ENCODE results near the gene ARHGAP8. TPM values are rescaled to one million over a fixed set of nuclear protein-coding genes. Genes with fewer than 3 reads are reported as not detected.

Gene ARHGAP8
- total and polyA plus RNA-seq, 2 experiments from 2014 or later: 24.0 to 50.4 TPM

DNA sequence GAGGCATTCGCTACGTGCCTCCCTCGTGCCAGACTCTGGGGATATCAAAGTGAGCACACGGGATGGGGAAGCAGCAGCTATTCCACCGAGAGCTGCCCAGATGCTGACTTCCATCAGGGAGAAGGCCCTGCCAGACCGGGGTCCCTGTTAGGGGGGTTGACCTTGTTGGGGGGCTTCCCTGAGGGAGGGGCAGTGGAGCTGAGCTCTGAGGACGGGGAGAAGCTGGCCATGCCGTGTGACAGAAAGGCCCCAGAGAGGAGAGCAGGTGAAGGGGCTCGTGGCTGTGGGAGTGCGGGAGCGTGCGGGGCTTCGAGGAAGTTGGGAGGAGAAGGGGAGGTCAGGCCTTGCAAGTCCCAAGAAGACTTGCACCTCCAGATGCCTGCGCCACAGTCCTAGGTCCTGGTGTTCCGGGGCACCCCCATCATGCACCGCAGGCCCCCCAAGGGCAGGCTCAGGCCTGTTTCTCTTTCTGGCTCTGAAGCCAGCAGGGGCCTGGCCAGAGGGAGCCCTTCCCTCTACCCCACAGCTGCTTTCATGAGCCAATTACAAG is 94.4 kb downstream of the ARHGAP8 start:
- no peaks in the 10 kb centered on the region for H3K9me2 ChIP-seq (replicated peaks; ENCODE audit: insufficient read depth)
- no peaks in the 10 kb centered on the region for H3K9me3 ChIP-seq (ENCODE audit: low read depth)
- no peak overlapping the region for H2AFZ ChIP-seq
- 91% methylated on average over 11 of the region's 16 CpGs for WGBS (ENCODE audit: low lambda C conversion rate, missing lambda C conversion rate)
- H3K27me3 ChIP-seq: no peaks in the 10 kb centered on the region
- TF ChIP-seq EZH2 (IDR thresholded peaks at IDR 0.05; ENCODE audit: borderline replicate concordance) (no peak), EZH2phosphoT487 (IDR thresholded peaks at IDR 0.05; ENCODE audit: low read depth, severe bottlenecking, unreplicated experiment) (no peak)
- TF ChIP-seq, protein P1, sequence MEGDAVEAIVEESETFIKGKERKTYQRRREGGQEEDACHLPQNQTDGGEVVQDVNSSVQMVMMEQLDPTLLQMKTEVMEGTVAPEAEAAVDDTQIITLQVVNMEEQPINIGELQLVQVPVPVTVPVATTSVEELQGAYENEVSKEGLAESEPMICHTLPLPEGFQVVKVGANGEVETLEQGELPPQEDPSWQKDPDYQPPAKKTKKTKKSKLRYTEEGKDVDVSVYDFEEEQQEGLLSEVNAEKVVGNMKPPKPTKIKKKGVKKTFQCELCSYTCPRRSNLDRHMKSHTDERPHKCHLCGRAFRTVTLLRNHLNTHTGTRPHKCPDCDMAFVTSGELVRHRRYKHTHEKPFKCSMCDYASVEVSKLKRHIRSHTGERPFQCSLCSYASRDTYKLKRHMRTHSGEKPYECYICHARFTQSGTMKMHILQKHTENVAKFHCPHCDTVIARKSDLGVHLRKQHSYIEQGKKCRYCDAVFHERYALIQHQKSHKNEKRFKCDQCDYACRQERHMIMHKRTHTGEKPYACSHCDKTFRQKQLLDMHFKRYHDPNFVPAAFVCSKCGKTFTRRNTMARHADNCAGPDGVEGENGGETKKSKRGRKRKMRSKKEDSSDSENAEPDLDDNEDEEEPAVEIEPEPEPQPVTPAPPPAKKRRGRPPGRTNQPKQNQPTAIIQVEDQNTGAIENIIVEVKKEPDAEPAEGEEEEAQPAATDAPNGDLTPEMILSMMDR (IDR thresholded peaks at IDR 0.05; ENCODE audit: poor library complexity): no peak
- no peaks in the 10 kb centered on the region for H3K79me2 ChIP-seq
- no peak for DNase-seq (ENCODE audit: low spot score)
- H3K4me1 ChIP-seq (ENCODE audit: insufficient read depth): no peaks in the 10 kb centered on the region
- H3K27ac ChIP-seq: no peak overlapping the region
- H3K4me2 ChIP-seq: no peak overlapping the region
- no peak overlapping the region for H3K4me3 ChIP-seq
- no peaks in the 10 kb centered on the region for H4K20me1 ChIP-seq (ENCODE audit: insufficient read depth, poor library complexity, severe bottlenecking)
- H3K36me3 ChIP-seq (replicated peaks; ENCODE audit: insufficient read depth, low read depth): no peaks in the 10 kb centered on the region

DNA sequence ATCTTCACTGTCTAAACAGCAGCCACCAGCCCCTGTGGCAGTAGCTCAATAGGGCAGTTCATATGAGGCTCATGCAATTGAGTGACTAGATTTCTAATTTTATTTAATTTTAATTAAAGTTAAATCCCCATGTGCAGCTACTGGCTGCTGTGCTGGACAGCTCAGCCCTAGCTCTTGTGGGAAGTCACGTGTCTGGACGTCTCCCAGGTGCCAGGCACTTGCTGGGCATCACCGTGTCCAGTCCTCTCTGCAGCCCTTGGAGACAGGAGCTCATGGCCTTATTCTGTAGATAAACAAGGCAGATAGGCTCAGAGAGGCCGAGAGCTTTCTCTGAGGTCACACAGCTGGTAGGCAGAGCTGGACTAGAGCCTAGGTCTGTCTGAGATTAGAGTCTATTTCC is 95.0 kb downstream of the ARHGAP8 start:
- H3K9me2 ChIP-seq (replicated peaks; ENCODE audit: insufficient read depth): no peaks in the 10 kb centered on the region
- no peaks in the 10 kb centered on the region for H3K9me3 ChIP-seq (ENCODE audit: low read depth)
- no peaks in the 10 kb centered on the region for H3K79me2 ChIP-seq
- H2AFZ ChIP-seq: no peak overlapping the region
- no peak overlapping the region for H3K27ac ChIP-seq
- H3K4me2 ChIP-seq: no peak overlapping the region
- WGBS (ENCODE audit: low lambda C conversion rate, missing lambda C conversion rate): 90% methylated on average over 4 of the region's 4 CpGs
- H4K20me1 ChIP-seq (ENCODE audit: insufficient read depth, poor library complexity, severe bottlenecking): no peaks in the 10 kb centered on the region
- TF ChIP-seq EZH2 (IDR thresholded peaks at IDR 0.05; ENCODE audit: borderline replicate concordance): no peak
- TF ChIP-seq, protein P1 (IDR thresholded peaks at IDR 0.05; ENCODE audit: poor library complexity): no peak
- no peak for TF ChIP-seq EZH2phosphoT487 (IDR thresholded peaks at IDR 0.05; ENCODE audit: low read depth, severe bottlenecking, unreplicated experiment)
- H3K4me1 ChIP-seq (ENCODE audit: insufficient read depth): no peaks in the 10 kb centered on the region
- H3K27me3 ChIP-seq: no peaks in the 10 kb centered on the region
- no peak overlapping the region for H3K4me3 ChIP-seq
- no peak for DNase-seq (ENCODE audit: low spot score)
- no peaks in the 10 kb centered on the region for H3K36me3 ChIP-seq (replicated peaks; ENCODE audit: insufficient read depth, low read depth)

DNA sequence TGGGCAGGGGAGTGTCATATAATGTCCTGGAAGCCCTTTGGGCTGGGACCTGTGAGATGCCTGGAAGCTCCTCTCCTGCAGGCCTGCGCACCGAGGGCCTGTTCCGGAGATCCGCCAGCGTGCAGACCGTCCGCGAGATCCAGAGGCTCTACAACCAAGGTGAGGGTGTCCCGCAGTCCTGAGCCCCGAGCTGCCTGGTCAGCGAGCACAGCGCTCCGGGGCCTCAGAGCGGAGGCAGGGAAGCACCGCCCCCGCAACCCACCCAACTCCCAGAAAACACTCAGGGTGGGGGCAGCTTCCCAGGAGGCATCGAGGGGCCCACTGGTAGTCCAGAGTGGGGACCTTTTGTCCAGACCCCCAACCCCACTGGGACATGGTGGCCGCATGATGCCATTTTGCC is 95.5 kb downstream of the ARHGAP8 start:
- TF ChIP-seq, protein P1 (IDR thresholded peaks at IDR 0.05; ENCODE audit: poor library complexity): no peak
- TF ChIP-seq EZH2 (IDR thresholded peaks at IDR 0.05; ENCODE audit: borderline replicate concordance) (no peak), EZH2phosphoT487 (IDR thresholded peaks at IDR 0.05; ENCODE audit: low read depth, severe bottlenecking, unreplicated experiment) (no peak)
- no peaks in the 10 kb centered on the region for H3K36me3 ChIP-seq (replicated peaks; ENCODE audit: insufficient read depth, low read depth)
- no peaks in the 10 kb centered on the region for H3K9me2 ChIP-seq (replicated peaks; ENCODE audit: insufficient read depth)

More for the DNA sequence above, 95.5 kb downstream of the ARHGAP8 start:
- H3K4me1 ChIP-seq (ENCODE audit: insufficient read depth): no peaks in the 10 kb centered on the region
- H3K27me3 ChIP-seq: no peaks in the 10 kb centered on the region
- H3K79me2 ChIP-seq: no peaks in the 10 kb centered on the region
- H2AFZ ChIP-seq: no peak overlapping the region
- WGBS (ENCODE audit: low lambda C conversion rate, missing lambda C conversion rate): 92% methylated on average over 18 of the region's 18 CpGs
- H4K20me1 ChIP-seq (ENCODE audit: insufficient read depth, poor library complexity, severe bottlenecking): no peaks in the 10 kb centered on the region
- H3K27ac ChIP-seq: no peak overlapping the region
- DNase-seq (ENCODE audit: low spot score): no peak
- no peak overlapping the region for H3K4me2 ChIP-seq
- no peak overlapping the region for H3K4me3 ChIP-seq
- no peaks in the 10 kb centered on the region for H3K9me3 ChIP-seq (ENCODE audit: low read depth)

Measured in hepatocyte (in vitro differentiated cells).